ENCODE results near the gene DNAI7. TPM values are rescaled to one million over a fixed set of nuclear protein-coding genes. Genes with fewer than 3 reads are reported as not detected.

The DNAI7 gene
- total RNA-seq, 1 donor from 2014 or later: 0.49 TPM

GRCh38 chr12:25113651-25114050 lies 81.3 kb downstream of the DNAI7 start:
- Histone ChIP-seq H3K4me1 (no peaks in the 10 kb centered on the region), H3K27ac (no peak overlapping the region), H3K4me3 (no peak overlapping the region), H3K9me3 (no peaks in the 10 kb centered on the region), H3K27me3 (no peaks in the 10 kb centered on the region), H3K36me3 (peaks cover 3% of the 10 kb centered on the region)
- no peak for DNase-seq
- no peak for TF ChIP-seq CTCF (IDR thresholded peaks at IDR 0.05)
- no peak for ATAC-seq
- intact Hi-C loops (cut with DNase I): no loop called here

GRCh38 chr12:25110260-25110659 lies 84.7 kb downstream of the DNAI7 start:
- no peaks in the 10 kb centered on the region for H3K4me1 ChIP-seq
- H3K9me3 ChIP-seq: no peaks in the 10 kb centered on the region
- H3K27ac ChIP-seq: no peak overlapping the region
- DNase-seq: no peak
- H3K4me3 ChIP-seq: no peak overlapping the region
- peaks cover 8% of the 10 kb centered on the region for H3K36me3 ChIP-seq
- no peaks in the 10 kb centered on the region for H3K27me3 ChIP-seq
- no peak for TF ChIP-seq CTCF (IDR thresholded peaks at IDR 0.05)
- intact Hi-C loops (cut with DNase I): no loop called here
- no peak for ATAC-seq

- no peak for DNase-seq
- Histone ChIP-seq H3K4me1 (no peaks in the 10 kb centered on the region), H3K9me3 (no peaks in the 10 kb centered on the region), H3K36me3 (peaks cover 11% of the 10 kb centered on the region), H3K4me3 (no peak overlapping the region), H3K27me3 (no peaks in the 10 kb centered on the region), H3K27ac (no peak overlapping the region)
- no peak for ATAC-seq
- intact Hi-C loops (cut with DNase I): no loop called here
- no peak for TF ChIP-seq CTCF (IDR thresholded peaks at IDR 0.05)
These were observed 87.0 kb downstream of the DNAI7 start for GRCh38 chr12:25107920-25108319.

- no peak overlapping the region for H3K4me3 ChIP-seq
- DNase-seq (no peak), ATAC-seq (no peak)
- H3K9me3 ChIP-seq: no peaks in the 10 kb centered on the region
- peaks cover 12% of the 10 kb centered on the region for H3K36me3 ChIP-seq
- intact Hi-C loops (cut with DNase I): no loop called here
- TF ChIP-seq CTCF (IDR thresholded peaks at IDR 0.05): no peak
- no peaks in the 10 kb centered on the region for H3K4me1 ChIP-seq
- no peaks in the 10 kb centered on the region for H3K27me3 ChIP-seq
- no peak overlapping the region for H3K27ac ChIP-seq
These were observed 88.1 kb downstream of the DNAI7 start for GRCh38 chr12:25106818-25107217.

- Histone ChIP-seq H3K4me3 (no peak overlapping the region), H3K27ac (no peak overlapping the region), H3K27me3 (no peaks in the 10 kb centered on the region), H3K4me1 (no peaks in the 10 kb centered on the region), H3K9me3 (no peaks in the 10 kb centered on the region), H3K36me3 (peaks cover 13% of the 10 kb centered on the region)
- no peak for TF ChIP-seq CTCF (IDR thresholded peaks at IDR 0.05)
- DNase-seq (no peak), ATAC-seq (no peak)
- intact Hi-C loops (cut with DNase I): no loop called here
These were observed 92.6 kb downstream of the DNAI7 start for GRCh38 chr12:25102402-25102801.

GRCh38 chr12:25101092-25101445 lies 93.9 kb downstream of the DNAI7 start:
- DNase-seq (no peak), ATAC-seq (no peak)
- H3K9me3 ChIP-seq: no peaks in the 10 kb centered on the region
- intact Hi-C loops (cut with DNase I): no loop called here
- H3K36me3 ChIP-seq: peaks cover 13% of the 10 kb centered on the region
- H3K27me3 ChIP-seq: no peaks in the 10 kb centered on the region
- H3K4me1 ChIP-seq: no peaks in the 10 kb centered on the region
- TF ChIP-seq CTCF (IDR thresholded peaks at IDR 0.05): no peak
- no peak overlapping the region for H3K27ac ChIP-seq
- H3K4me3 ChIP-seq: no peak overlapping the region
